Panc1 (cell line): Measurements from ENCODE around the gene AHCTF1. TPM values are rescaled to one million over a fixed set of nuclear protein-coding genes. Genes with fewer than 3 reads are reported as not detected.
"Not testable (repeated sequence)": the region's sequence is repeated elsewhere in the genome, so short reads cannot be mapped to it uniquely, and the experiment has no call there.

Source experiments
- ATAC-seq: fragments of 200-7000 bp; cut with Tn5 transposase; 2 replicates; pipeline ENCODE4 v1.9.1; 2020; ENCODE audit warnings: mild to moderate bottlenecking, moderate library complexity
- BruUV-seq: library from RNA; stranded (reverse); fragments of 400-500 nt; replicated peaks from 2 replicates; lab custom pipeline; 2021; lab: Mats Ljungman, UMichigan
- CTCF ChIA-PET: fragments of 300-600 bp; sonication (Branson Sonifier 250); formaldehyde crosslinking; loops from one replicate; lab custom pipeline; 2022; ENCODE audit warnings: antibody characterized with exemption; lab: Charles Lee
- POLR2A ChIA-PET: fragments of 300-600 bp; sonication (Branson Sonifier 250); formaldehyde crosslinking; loops from one replicate; lab custom pipeline; 2022; ENCODE audit warnings: antibody characterized with exemption; lab: Charles Lee
- DNase-seq: peaks from one replicate; pipeline ENCODE4 v3.0.0-alpha.2; 2010; ENCODE audit warnings: low read depth, low spot score
- H3K27ac ChIP-seq: 2 replicates; pipeline ENCODE4 v1.5.1; 2011; ENCODE audit warnings: mild to moderate bottlenecking, low read length, inconsistent platforms
- H3K27me3 ChIP-seq: fragments of 200-500 bp; sonication (Bioruptor generic); 2 replicates; pipeline ENCODE4 v1.6.0; 2014; ENCODE audit warnings: low read length, inconsistent platforms; ENCODE audit not compliant: control insufficient read depth, insufficient read depth
- H3K36me3 ChIP-seq: fragments of 200-500 bp; sonication (Bioruptor generic); 2 replicates; pipeline ENCODE4 v1.5.1; 2014; ENCODE audit warnings: inconsistent platforms, mild to moderate bottlenecking, low read length, moderate library complexity; ENCODE audit not compliant: control insufficient read depth, insufficient read depth
- H3K4me1 ChIP-seq: 2 replicates; pipeline ENCODE4 v1.5.1; 2011; ENCODE audit warnings: inconsistent platforms, mild to moderate bottlenecking, low read length, moderate library complexity; ENCODE audit not compliant: control insufficient read depth, insufficient read depth
- H3K4me3 ChIP-seq, 2 experiments: 2 replicates each; pipeline ENCODE4 v1.5.1; 2011 to 2012; ENCODE audit warnings: low read depth in 2 of 2, low read length in 2 of 2, mild to moderate bottlenecking in 2 of 2, inconsistent platforms in 1 of 2, moderate library complexity in 1 of 2
- H3K9me3 ChIP-seq: fragments of 200-500 bp; sonication (Bioruptor generic); 2 replicates; pipeline ENCODE4 v1.5.1; 2014; ENCODE audit warnings: low read depth, mild to moderate bottlenecking, inconsistent platforms, low read length, moderate library complexity; ENCODE audit not compliant: control insufficient read depth, insufficient read depth
- POLR2AphosphoS5 ChIP-seq: IDR thresholded peaks from 2 replicates; pipeline ENCODE4 v1.6.1; 2012; ENCODE audit warnings: mild to moderate bottlenecking, low read depth, low read length, moderate library complexity
- REST ChIP-seq, 2 experiments: IDR thresholded peaks; 2 replicates each; pipeline ENCODE4 v1.6.1; 2011 to 2012; ENCODE audit warnings: low read depth in 2 of 2, control low read depth in 1 of 2, low read length in 1 of 2, mild to moderate bottlenecking in 1 of 2, moderate library complexity in 1 of 2; ENCODE audit not compliant: insufficient read depth in 1 of 2
- SIN3A ChIP-seq: IDR thresholded peaks from 2 replicates; pipeline ENCODE4 v1.6.1; 2012; ENCODE audit warnings: low read depth, mild to moderate bottlenecking, low read length, moderate library complexity, borderline replicate concordance; ENCODE audit not compliant: insufficient read depth
- TCF7L2 ChIP-seq: IDR thresholded peaks from 2 replicates; pipeline ENCODE4 v1.6.1; 2011; ENCODE audit warnings: mild to moderate bottlenecking, low read depth, low read length, inconsistent platforms
- in situ Hi-C: cut with HindIII; loops from 2 replicates; pipeline ENCODE4 v1.10.0; 2016; ENCODE audit warnings: low sequenced_read_pairs, low pct_unique_long_range_greater_than_20kb
- intact Hi-C: fragments of 100-400 bp; cut with micrococcal nuclease; formaldehyde crosslinking; loops from one replicate; pipeline ENCODE4 v1.10.0; 2022; ENCODE audit not compliant: unreplicated experiment
- total RNA-seq: library from RNA; stranded (reverse); gene quantifications from one replicate; pipeline ENCODE4 v1.2.1, GENCODE V29; 2021; ENCODE audit not compliant: unreplicated experiment
- TF ChIP-seq, protein P1 (sequence below): fragments of 450-650 bp; IDR thresholded peaks from 2 replicates; pipeline ENCODE4 v1.5.1; 2017; ENCODE audit warnings: mild to moderate bottlenecking

Gene AHCTF1
- total RNA-seq, 1 experiment from 2014 or later, result 49.9 TPM

- Histone ChIP-seq H3K27ac (no peak overlapping the region), H3K4me3 (no peak overlapping the region), H3K4me1 (no peaks in the 10 kb centered on the region), H3K27me3 (no peaks in the 10 kb centered on the region), H3K36me3 (peaks cover 68% of the 10 kb centered on the region), H3K9me3 (no peaks in the 10 kb centered on the region)
- in situ Hi-C loops, result no loop called here
- ATAC-seq (no peak), DNase-seq (no peak)
- POLR2A ChIA-PET, result no interaction called here
- TF ChIP-seq, protein P1, sequence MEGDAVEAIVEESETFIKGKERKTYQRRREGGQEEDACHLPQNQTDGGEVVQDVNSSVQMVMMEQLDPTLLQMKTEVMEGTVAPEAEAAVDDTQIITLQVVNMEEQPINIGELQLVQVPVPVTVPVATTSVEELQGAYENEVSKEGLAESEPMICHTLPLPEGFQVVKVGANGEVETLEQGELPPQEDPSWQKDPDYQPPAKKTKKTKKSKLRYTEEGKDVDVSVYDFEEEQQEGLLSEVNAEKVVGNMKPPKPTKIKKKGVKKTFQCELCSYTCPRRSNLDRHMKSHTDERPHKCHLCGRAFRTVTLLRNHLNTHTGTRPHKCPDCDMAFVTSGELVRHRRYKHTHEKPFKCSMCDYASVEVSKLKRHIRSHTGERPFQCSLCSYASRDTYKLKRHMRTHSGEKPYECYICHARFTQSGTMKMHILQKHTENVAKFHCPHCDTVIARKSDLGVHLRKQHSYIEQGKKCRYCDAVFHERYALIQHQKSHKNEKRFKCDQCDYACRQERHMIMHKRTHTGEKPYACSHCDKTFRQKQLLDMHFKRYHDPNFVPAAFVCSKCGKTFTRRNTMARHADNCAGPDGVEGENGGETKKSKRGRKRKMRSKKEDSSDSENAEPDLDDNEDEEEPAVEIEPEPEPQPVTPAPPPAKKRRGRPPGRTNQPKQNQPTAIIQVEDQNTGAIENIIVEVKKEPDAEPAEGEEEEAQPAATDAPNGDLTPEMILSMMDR, result no peak
- TF ChIP-seq POLR2AphosphoS5 (no peak), REST (IDR thresholded peaks at IDR 0.05; ENCODE audit: insufficient read depth in 1 of 2, low read depth in 2 of 2, low read length in 1 of 2) (no peak), SIN3A (no peak), TCF7L2 (no peak)
- CTCF ChIA-PET, result no interaction called here
- no TSS peak for BruUV-seq
- intact Hi-C loops, result no loop called here
Observed at GRCh38 chr1:246891105-246891504, 40.6 kb downstream of the AHCTF1 start.

DNA sequence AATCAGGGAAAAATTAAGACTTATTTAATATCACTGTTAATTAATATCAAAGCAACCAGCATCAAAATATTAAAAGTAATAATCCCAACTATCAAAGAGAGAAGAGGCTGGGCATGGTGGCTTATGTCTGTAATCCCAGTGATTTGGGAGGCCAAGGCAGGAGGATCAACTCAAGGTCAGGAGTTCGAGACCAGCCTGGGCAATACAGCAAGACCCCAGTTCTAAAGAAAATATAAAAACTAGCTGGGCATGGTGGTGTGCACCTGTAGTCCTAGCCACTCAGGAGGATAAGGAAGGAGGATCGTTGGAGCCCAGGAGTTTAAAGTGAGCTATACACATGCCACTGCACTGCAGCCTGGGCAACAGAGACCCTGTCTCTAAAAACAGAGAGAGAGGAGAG is 43.2 kb downstream of the AHCTF1 start:
- Histone ChIP-seq H3K27ac (no peak overlapping the region), H3K36me3 (peaks cover 64% of the 10 kb centered on the region), H3K27me3 (no peaks in the 10 kb centered on the region), H3K9me3 (no peaks in the 10 kb centered on the region), H3K4me1 (no peaks in the 10 kb centered on the region), H3K4me3 (no peak overlapping the region)
- CTCF ChIA-PET, result no interaction called here
- intact Hi-C loops (no loop called here), in situ Hi-C loops (no loop called here)
- ATAC-seq, result no peak
- no peak for DNase-seq
- POLR2A ChIA-PET, result no interaction called here
- TF ChIP-seq, protein P1, result no peak
- no peak for TF ChIP-seq POLR2AphosphoS5
- TF ChIP-seq REST (IDR thresholded peaks at IDR 0.05; ENCODE audit: insufficient read depth in 1 of 2, low read depth in 2 of 2, low read length in 1 of 2), result no peak
- no peak for TF ChIP-seq SIN3A
- no peak for TF ChIP-seq TCF7L2
- BruUV-seq, result no TSS peak

DNA sequence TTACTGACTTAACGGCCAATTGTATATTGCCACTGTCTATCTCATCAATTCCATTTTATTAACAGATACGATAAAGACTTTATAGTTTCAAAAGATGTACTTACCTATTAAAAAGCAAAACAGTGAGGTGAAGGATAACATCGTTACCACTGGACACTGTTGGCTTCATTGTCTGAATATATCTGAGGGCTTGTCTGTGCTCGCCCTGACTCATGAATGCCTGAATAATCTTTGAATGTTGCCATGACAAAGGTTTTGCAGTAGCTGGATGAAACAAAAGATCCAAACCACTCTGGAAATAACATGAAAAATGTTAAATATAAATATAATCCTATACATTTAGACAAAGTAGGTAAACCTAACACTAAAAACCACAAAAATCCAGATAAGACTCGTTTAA is 46.4 kb downstream of the AHCTF1 start:
- H3K27ac ChIP-seq, intact Hi-C loops, BruUV-seq, DNase-seq, in situ Hi-C loops, H3K27me3 ChIP-seq, H3K4me1 ChIP-seq, ATAC-seq, H3K9me3 ChIP-seq, H3K4me3 ChIP-seq, CTCF ChIA-PET, POLR2A ChIA-PET: not testable (repeated sequence)
- peaks cover 43% of the 10 kb centered on the region for H3K36me3 ChIP-seq
